GM10847 (cell line): ENCODE measurements around the gene SLC3A2.

Experiments used
- POLR2A ChIP-seq: IDR thresholded peaks from 2 replicates; pipeline ENCODE4 v1.6.1; 2011; ENCODE audit not compliant: insufficient read length; ENCODE audit errors: extremely low read depth

The SLC3A2 gene

DNA sequence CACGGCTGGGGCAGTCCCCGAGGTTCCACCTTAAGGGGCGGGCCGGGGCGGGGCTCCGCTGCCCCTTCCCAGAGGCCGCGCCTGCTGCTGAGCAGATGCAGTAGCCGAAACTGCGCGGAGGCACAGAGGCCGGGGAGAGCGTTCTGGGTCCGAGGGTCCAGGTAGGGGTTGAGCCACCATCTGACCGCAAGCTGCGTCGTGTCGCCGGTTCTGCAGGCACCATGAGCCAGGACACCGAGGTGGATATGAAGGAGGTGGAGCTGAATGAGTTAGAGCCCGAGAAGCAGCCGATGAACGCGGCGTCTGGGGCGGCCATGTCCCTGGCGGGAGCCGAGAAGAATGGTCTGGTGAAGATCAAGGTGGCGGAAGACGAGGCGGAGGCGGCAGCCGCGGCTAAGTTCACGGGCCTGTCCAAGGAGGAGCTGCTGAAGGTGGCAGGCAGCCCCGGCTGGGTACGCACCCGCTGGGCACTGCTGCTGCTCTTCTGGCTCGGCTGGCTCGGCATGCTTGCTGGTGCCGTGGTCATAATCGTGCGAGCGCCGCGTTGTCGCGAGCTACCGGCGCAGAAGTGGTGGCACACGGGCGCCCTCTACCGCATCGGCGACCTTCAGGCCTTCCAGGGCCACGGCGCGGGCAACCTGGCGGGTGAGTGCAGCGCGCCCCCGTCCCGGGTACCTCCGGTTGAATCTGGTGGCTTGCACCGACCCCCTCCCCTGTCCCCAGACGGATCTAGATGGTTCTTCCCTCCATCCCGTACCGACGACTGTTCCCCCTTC is at the start of gene SLC3A2:
TSS of gene SLC3A2 (plus strand) at position 94 of the 776 bp plus-strand sequence. CDS start at position 222, 128 bp downstream.
- peak; percentile 98 for TF ChIP-seq POLR2A

- no peak for TF ChIP-seq POLR2A
Observed at GRCh38 chr11:62830904-62831519, 49.7 kb upstream of the SLC3A2 start.

GRCh38 chr11:62831520-62832335 is 49.0 kb upstream of the SLC3A2 start, which contains the start of gene STX5:
STX5 (minus strand) TSS chr11:62832051; CDS start chr11:62831243, 808 bp downstream.
- TF ChIP-seq POLR2A, result peak; percentile 66

GRCh38 chr11:62832336-62833234 is 48.1 kb upstream of the SLC3A2 start, which contains the start of gene TEX54:
TEX54 (minus strand) TSS chr11:62832841.
- no peak for TF ChIP-seq POLR2A

GRCh38 chr11:62835336-62835735 is 45.4 kb upstream of the SLC3A2 start:
- TF ChIP-seq POLR2A, result no peak

DNA sequence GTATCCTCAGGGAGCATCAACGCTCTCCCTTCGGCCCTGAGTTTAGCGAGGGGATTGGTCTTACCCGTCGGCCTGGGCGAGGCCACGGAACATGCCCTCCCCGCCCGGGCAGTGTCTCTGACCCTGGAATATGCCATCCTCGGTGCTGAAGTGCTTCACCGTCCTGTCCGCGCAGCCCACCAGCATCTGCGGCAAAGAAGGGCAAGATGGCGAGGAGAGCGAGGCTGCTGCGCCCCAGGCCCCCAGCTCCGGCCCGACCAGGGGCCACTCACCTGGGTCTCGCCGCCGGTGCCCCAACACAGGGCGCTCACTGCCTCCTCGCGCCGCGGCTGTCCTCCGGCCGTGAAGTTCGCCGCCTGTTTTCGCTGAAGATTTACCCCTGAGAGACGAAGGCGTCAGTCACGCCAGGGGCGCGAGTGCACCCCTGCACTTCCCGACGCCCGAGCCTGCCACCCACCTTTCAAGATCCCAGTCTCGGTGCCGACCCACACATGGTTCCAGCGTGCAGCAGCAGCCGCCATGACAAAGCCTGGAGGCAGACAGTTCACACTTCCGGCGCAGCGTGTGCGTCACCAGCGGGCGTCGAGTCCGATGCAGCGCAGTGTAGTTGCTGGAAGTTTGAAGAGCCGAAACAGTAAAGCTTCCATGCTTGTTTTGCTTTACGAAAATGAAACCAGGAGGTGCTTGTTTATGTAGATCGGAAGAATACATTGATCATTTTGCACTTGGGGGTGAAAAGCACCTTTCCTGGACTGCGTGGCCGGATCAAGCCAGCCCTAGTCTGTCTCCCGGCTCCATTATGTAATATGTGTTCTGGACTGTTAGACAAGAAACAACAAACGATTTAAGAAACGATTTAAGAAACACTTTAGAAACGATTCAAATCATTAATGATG is 41.4 kb upstream of the SLC3A2 start, which contains the start of gene WDR74:
TSS of gene WDR74 (minus strand) at position 541 of the 896 bp plus-strand sequence. CDS start at position 521, 20 bp downstream.
- TF ChIP-seq POLR2A, result peak; percentile 83

- TF ChIP-seq POLR2A, result peak; percentile 54
Observed at GRCh38 chr11:62840721-62841360, 39.9 kb upstream of the SLC3A2 start.

DNA sequence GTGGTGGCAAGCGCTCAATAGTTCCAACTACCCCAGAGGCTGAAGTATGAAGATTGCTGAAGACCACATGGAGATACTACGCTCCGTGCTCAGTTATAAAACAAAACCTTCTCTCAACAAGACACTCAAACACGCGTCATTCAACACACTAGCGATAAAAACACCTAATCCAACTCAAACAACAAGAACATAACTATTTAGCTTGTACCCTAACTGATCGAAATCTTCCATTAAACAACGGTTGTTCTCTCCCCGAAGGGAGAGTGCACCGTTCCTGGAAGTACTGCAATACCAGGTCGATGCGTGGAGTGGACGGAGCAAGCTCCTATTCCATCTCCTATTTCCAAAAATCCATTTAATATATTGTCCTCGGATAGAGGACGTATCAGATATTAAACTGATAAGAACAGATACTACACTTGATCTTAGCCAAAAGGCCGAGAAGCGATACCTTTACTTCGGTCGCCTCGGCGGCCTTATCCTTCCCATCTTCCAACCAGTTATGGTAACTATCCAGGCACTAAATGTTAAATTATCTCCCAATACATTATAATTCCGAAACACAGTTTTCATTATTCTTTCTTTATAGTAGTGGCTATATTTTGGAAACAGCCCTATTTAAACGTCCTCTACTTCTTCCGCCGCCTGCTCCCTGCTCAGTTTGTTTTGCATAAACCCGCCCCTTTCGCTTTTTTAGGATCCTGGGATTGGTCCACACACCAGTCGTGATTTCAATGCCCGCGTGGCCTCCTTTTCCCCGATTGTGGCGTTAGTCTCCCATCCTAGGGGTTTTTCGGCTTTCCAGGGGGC is 39.1 kb upstream of the SLC3A2 start:
- TF ChIP-seq POLR2A, result peak; percentile 96

DNA sequence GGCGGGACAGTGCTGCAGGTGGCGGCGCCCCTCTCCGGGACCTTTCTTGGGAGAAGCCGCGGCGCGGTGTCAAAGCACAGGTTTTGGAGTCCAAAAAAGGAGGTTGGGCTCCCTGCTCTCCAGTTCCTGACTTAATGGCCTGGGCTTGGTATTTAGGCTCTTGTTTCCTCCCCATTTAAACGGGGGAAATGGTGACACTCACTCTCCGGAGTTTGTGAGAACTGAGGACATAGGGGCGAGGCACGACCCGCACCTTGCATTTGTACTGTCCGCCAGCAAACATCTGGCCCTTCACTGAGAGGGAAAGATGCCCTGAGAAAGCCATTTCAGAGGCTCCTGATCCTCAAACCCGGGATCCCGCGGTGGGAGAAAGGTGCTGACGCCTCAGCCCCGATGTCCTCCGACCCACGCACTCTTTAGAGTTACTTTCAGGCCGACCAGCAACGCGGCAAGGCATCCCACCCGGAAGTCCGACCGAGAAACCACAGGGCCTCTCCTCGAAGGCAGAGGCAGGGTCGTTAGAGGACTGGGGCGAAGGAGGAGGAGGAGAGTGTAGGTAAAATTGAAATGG is 38.4 kb upstream of the SLC3A2 start:
- no peak for TF ChIP-seq POLR2A

DNA sequence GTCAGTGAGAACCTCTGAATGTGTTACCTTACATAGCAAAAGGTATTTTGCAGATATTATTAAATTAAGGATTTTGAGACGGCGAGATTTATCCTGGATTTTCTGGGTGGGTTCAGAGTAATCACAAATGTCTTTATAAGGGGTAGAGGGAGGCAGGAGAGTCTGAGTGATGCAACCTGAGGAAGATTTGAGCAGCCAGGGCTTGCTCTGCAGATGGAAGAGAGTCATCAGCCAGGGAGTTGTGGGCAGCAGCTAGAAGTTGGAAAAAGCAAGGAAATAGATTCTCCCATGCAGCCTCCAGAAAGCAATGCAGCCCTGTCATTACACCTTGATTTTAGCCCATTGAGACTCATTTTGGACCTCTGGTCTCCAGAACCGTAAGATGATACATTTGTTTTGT is 37.2 kb upstream of the SLC3A2 start:
- no peak for TF ChIP-seq POLR2A

- TF ChIP-seq POLR2A, result no peak
Observed at GRCh38 chr11:62844154-62844553, 36.5 kb upstream of the SLC3A2 start.

DNA sequence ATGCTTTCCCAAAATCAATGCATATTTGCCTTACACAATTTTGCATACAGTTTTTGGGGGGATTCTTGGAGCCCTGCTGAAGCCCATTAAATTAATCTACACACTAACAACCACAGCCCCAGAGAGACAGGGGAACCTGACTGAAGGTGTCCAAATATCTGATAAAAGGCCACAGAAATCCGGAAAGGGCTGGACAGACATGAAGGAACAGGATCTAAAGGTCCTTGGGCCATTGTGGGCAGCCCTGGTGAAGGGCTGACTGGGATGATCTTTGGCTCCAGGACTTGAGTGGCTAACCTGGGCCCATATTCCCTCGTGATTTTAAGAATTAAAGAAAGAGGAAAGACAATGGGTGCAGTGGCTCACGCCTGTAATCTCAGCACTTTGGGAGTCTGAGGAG is 34.5 kb upstream of the SLC3A2 start:
- TF ChIP-seq POLR2A, result no peak
